CD14-positive monocyte (primary cell): ENCODE results near the gene BAHCC1. TPM values are rescaled to one million over a fixed set of nuclear protein-coding genes. Genes with fewer than 3 reads are reported as not detected.

Experiments used
- DNase-seq, 3 donors: peaks; one replicate each; pipeline ENCODE4 v3.0.0-alpha.2; 2011 to 2022
- H2AFZ ChIP-seq: 2 replicates; pipeline ENCODE4 v1.6.0; 2012; ENCODE audit warnings: mild to moderate bottlenecking, low read depth, low read length, inconsistent platforms; ENCODE audit not compliant: insufficient read depth, poor library complexity, severe bottlenecking
- H3K27ac ChIP-seq, 2 donors: 1 replicate in 1 of 2; 2 replicates in 1 of 2; pipeline ENCODE4 v1.5.1; 2012 to 2013; ENCODE audit warnings: low read length in 2 of 2, control low read depth in 1 of 2, inconsistent platforms in 1 of 2, low read depth in 1 of 2, mild to moderate bottlenecking in 1 of 2
- H3K27me3 ChIP-seq, 2 donors: one replicate each; pipeline versions ENCODE4 v1.6.0 to v1.6.1; 2011 to 2013; ENCODE audit warnings: low read length in 2 of 2; ENCODE audit not compliant: control insufficient read depth in 2 of 2, insufficient read depth in 2 of 2
- H3K36me3 ChIP-seq, 2 donors: replicated peaks in 1 of 2; 1 replicate in 1 of 2; 2 replicates in 1 of 2; pipeline versions ENCODE4 v1.5.1 to v1.6.1; 2012 to 2013; ENCODE audit warnings: low read length in 2 of 2, control low read depth in 1 of 2, inconsistent platforms in 1 of 2, mild to moderate bottlenecking in 1 of 2; ENCODE audit not compliant: insufficient read depth in 2 of 2, control insufficient read depth in 1 of 2
- H3K4me1 ChIP-seq, 2 donors: 1 replicate in 1 of 2; 2 replicates in 1 of 2; pipeline versions ENCODE4 v1.5.1 to v1.6.1; 2012 to 2013; ENCODE audit warnings: low read length in 2 of 2, control low read depth in 1 of 2, inconsistent platforms in 1 of 2, mild to moderate bottlenecking in 1 of 2, moderate library complexity in 1 of 2; ENCODE audit not compliant: insufficient read depth in 2 of 2, control insufficient read depth in 1 of 2
- H3K4me2 ChIP-seq: replicated peaks from 2 replicates; pipeline ENCODE3; 2012; ENCODE audit warnings: low read length, moderate library complexity, mild to moderate bottlenecking; ENCODE audit not compliant: poor library complexity, severe bottlenecking; ENCODE audit errors: extremely low read depth
- H3K4me3 ChIP-seq, 3 experiments: fragments of 200-600 bp in 1 of 3; sonication (generic) in 1 of 3; replicated peaks in 1 of 3; 1 replicate in 2 of 3; 2 replicates in 1 of 3; pipeline ENCODE4 v1.5.1; 2011 to 2013; ENCODE audit warnings: low read length in 3 of 3, mild to moderate bottlenecking in 3 of 3, control low read depth in 2 of 3, low read depth in 2 of 3, inconsistent platforms in 1 of 3, moderate library complexity in 1 of 3
- H3K79me2 ChIP-seq: 2 replicates; pipeline ENCODE4 v1.6.0; 2012; ENCODE audit warnings: mild to moderate bottlenecking, control low read depth, inconsistent platforms, low read length, moderate library complexity; ENCODE audit not compliant: insufficient read depth
- H3K9ac ChIP-seq: 2 replicates; pipeline ENCODE4 v1.6.0; 2017; ENCODE audit warnings: low read length, mild to moderate bottlenecking; ENCODE audit not compliant: insufficient read depth, poor library complexity, severe bottlenecking
- H3K9me3 ChIP-seq, 2 donors: replicated peaks in 1 of 2; 1 replicate in 1 of 2; 2 replicates in 1 of 2; pipeline versions ENCODE4 v1.5.1 to v1.6.1; 2012 to 2013; ENCODE audit warnings: low read length in 2 of 2, control low read depth in 1 of 2; ENCODE audit not compliant: control insufficient read depth in 1 of 2, insufficient read depth in 1 of 2
- H4K20me1 ChIP-seq: 2 replicates; pipeline ENCODE4 v1.6.0; 2012; ENCODE audit warnings: mild to moderate bottlenecking, low read length, control low read depth, moderate library complexity; ENCODE audit not compliant: insufficient read depth
- H3K27ac Mint-ChIP-seq, 7 donors: one replicate each; pipeline ENCODE4 v1.8.0; 2020; ENCODE audit warnings: mild to moderate bottlenecking in 7 of 7, mixed read lengths in 7 of 7, moderate library complexity in 6 of 7, inconsistent platforms in 2 of 7
- H3K27me3 Mint-ChIP-seq, 3 donors: one replicate each; pipeline ENCODE4 v1.8.0; 2021 to 2022; ENCODE audit warnings: low read depth in 3 of 3, mild to moderate bottlenecking in 3 of 3, mixed read lengths in 3 of 3, moderate library complexity in 3 of 3, inconsistent platforms in 1 of 3
- H3K36me3 Mint-ChIP-seq, 2 donors: one replicate each; pipeline ENCODE4 v1.8.0; 2020; ENCODE audit warnings: mixed read lengths in 2 of 2, inconsistent platforms in 1 of 2, mild to moderate bottlenecking in 1 of 2
- H3K4me1 Mint-ChIP-seq: one replicate; pipeline ENCODE4 v1.8.0; 2020; ENCODE audit warnings: mild to moderate bottlenecking, mixed read lengths
- H3K4me3 Mint-ChIP-seq, 2 donors: one replicate each; pipeline ENCODE4 v1.8.0; 2020; ENCODE audit warnings: mild to moderate bottlenecking in 2 of 2, mixed read lengths in 2 of 2, moderate library complexity in 1 of 2
- H3K9me3 Mint-ChIP-seq, 7 donors: one replicate each; pipeline ENCODE4 v1.8.0; 2020 to 2022; ENCODE audit warnings: mixed read lengths in 7 of 7, mild to moderate bottlenecking in 6 of 7, moderate library complexity in 6 of 7, inconsistent platforms in 2 of 7
- CTCF ChIP-seq: fragments of 200-600 bp; IDR thresholded peaks from one replicate; pipeline ENCODE4 v1.8.0; 2022; ENCODE audit warnings: antibody characterized with exemption, mild to moderate bottlenecking
- WGBS: methylation state at CpG from one replicate; pipeline ENCODE4 v1.1.5; 2013; ENCODE audit warnings: missing lambda C conversion rate; ENCODE audit not compliant: insufficient coverage; 5-methylcytosine and 5-hydroxymethylcytosine counted together
- intact Hi-C, 2 donors: fragments of 100-400 bp; cut with micrococcal nuclease; formaldehyde crosslinking; loops; one replicate each; pipeline versions ENCODE4 v1.15.0 to v1.15.1; 2023
- polyA plus RNA-seq, 3 donors: library from polyadenylated mRNA; depleted of rRNA in 1 of 3; unstranded in 2 of 3; stranded (reverse) in 1 of 3; fragments of 300-500 nt in 2 of 3; fragments of >200 nt in 1 of 3; fragmentation: Illumina TruSeq in 2 of 3; gene quantifications; 1 replicate in 2 of 3; 2 replicates in 1 of 3; pipeline ENCODE4 v1.2.3, GENCODE V29; 2012 to 2021

BAHCC1 gene
- polyA plus RNA-seq, 3 donors = 0.11 to 8.8 (median 0.27) TPM

GRCh38 chr17:81406117-81406953 is 11.1 kb downstream of the BAHCC1 start:
- intact Hi-C loops = loop anchor here in 1 of 2 donors (5.0 kb wide), 1 partner anchor 66 kb away; no protein-coding TSS in a partner anchor
- peaks cover 41% of the 10 kb centered on the region for H3K4me1 Mint-ChIP-seq
- Histone ChIP-seq H3K27ac (no peak overlapping the region), H4K20me1 (peaks cover 28% of the 10 kb centered on the region), H3K4me3 (no peak overlapping the region), H3K36me3 (peaks cover 0 to 4% of the 10 kb centered on the region in 2 donors), H3K9ac (no peak overlapping the region), H3K4me2 (peak overlapping the region; percentile 20), H3K4me1 (peaks cover 22 to 29% of the 10 kb centered on the region in 2 donors), H3K79me2 (peaks cover 94% of the 10 kb centered on the region), H2AFZ (no peak overlapping the region), H3K9me3 (no peaks in the 10 kb centered on the region), H3K27me3 (no peaks in the 10 kb centered on the region)
- H3K36me3 Mint-ChIP-seq = peaks cover 11 to 17% of the 10 kb centered on the region in 2 donors
- H3K9me3 Mint-ChIP-seq = no peaks in the 10 kb centered on the region
- no peak overlapping the region for H3K27ac Mint-ChIP-seq
- WGBS = 57% methylated on average over 37 of the region's 42 CpGs
- peaks cover 2 to 11% (median 5%) of the 10 kb centered on the region in 3 donors for H3K27me3 Mint-ChIP-seq
- no peak for DNase-seq
- no peak for TF ChIP-seq CTCF
- H3K4me3 Mint-ChIP-seq = peak overlapping the region in 1 of 2 donors; percentile 9

- Mint-ChIP-seq H3K27ac (no peak overlapping the region), H3K9me3 (peaks cover 0 to 1% (median 0%) of the 10 kb centered on the region in 7 donors), H3K4me3 (no peak overlapping the region), H3K4me1 (peaks cover 38% of the 10 kb centered on the region), H3K27me3 (peaks cover 4 to 16% (median 5%) of the 10 kb centered on the region in 3 donors), H3K36me3 (peaks cover 11 to 14% of the 10 kb centered on the region in 2 donors)
- Histone ChIP-seq H3K4me3 (no peak overlapping the region), H3K4me2 (no peak overlapping the region), H2AFZ (no peak overlapping the region), H3K79me2 (peaks cover 94% of the 10 kb centered on the region), H3K27ac (no peak overlapping the region), H3K36me3 (peaks cover 0 to 4% of the 10 kb centered on the region in 2 donors), H4K20me1 (peaks cover 28% of the 10 kb centered on the region), H3K9ac (no peak overlapping the region), H3K27me3 (no peaks in the 10 kb centered on the region), H3K4me1 (peaks cover 22 to 31% of the 10 kb centered on the region in 2 donors), H3K9me3 (no peaks in the 10 kb centered on the region)
- no peak for DNase-seq
- 91% methylated on average over 13 of the region's 14 CpGs for WGBS
- no peak for TF ChIP-seq CTCF
- intact Hi-C loops = loop anchor here in 1 of 2 donors (5.0 kb wide), 1 partner anchor 64 kb away; no protein-coding TSS in a partner anchor
Observed at GRCh38 chr17:81408049-81408448, 12.8 kb downstream of the BAHCC1 start.
